ENCODE data around the gene FAM149A. TPM values are rescaled to one million over a fixed set of nuclear protein-coding genes. Genes with fewer than 3 reads are reported as not detected.

Gene FAM149A
- total and polyA plus RNA-seq, 2 donors (not counting 1 experiment from before 2014, with no cell fraction given), result 0.12 TPM; not detected in 1

DNA sequence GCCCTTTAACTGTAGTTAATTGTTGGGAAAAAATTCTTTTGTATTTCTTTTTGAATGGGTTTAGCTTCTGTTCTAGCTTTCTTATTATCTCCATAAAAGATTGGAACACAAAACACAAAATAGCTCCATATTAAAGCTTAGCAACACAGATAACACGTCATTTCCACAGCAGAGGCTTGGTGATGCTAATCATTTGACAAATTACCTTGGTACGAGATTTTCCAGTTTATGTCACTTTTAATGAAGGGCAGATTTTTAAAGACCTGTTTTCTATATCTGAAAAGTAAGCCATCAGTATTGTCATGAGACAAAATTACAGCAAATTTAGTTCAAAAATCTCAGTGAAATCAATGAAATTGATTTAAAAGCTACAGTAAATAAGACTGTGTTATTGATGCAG lies 27.4 kb downstream of the FAM149A start:
- CTCF ChIA-PET, result interaction anchor here (1.3 kb wide), 1 partner anchor 70 kb away, joined by 3 read pairs; no protein-coding TSS in a partner anchor
- Mint-ChIP-seq H3K4me1 (peaks cover 8% of the 10 kb centered on the region), H3K27ac (no peak overlapping the region), H3K4me3 (no peak overlapping the region), H3K27me3 (peaks cover 7% of the 10 kb centered on the region), H3K9me3 (ENCODE audit: insufficient read depth) (no peaks in the 10 kb centered on the region)
- Histone ChIP-seq H3K36me3 (replicated peaks in 1 of 2; ENCODE audit: control extremely low read depth in 1 of 2, control insufficient read depth in 1 of 2, extremely low read depth in 1 of 2, insufficient read depth in 2 of 2, low read length in 1 of 2) (no peaks in the 10 kb centered on the region), H2AFZ (ENCODE audit: insufficient read depth, low read depth, low read length, poor library complexity, severe bottlenecking) (no peak overlapping the region), H3K9ac (ENCODE audit: low read length) (no peak overlapping the region), H3K27me3 (replicated peaks in 1 of 4; ENCODE audit: control extremely low read depth in 1 of 4, control insufficient read depth in 3 of 4, insufficient read depth in 4 of 4, low read length in 3 of 4) (peaks cover 0 to 5% (median 2%) of the 10 kb centered on the region in 4 experiments), H4K20me1 (ENCODE audit: control insufficient read depth, insufficient read depth, low read length, poor library complexity, severe bottlenecking) (no peaks in the 10 kb centered on the region), H3K4me3 (ENCODE audit: control extremely low read depth in 1 of 5, extremely low read depth in 1 of 5, insufficient read depth in 1 of 5, low read depth in 2 of 5, low read length in 4 of 5) (no peak overlapping the region), H3K4me1 (ENCODE audit: control insufficient read depth in 2 of 2, insufficient read depth in 2 of 2, low read length in 2 of 2) (peaks cover 0 to 7% of the 10 kb centered on the region in 2 donors), H3K79me2 (ENCODE audit: control insufficient read depth, insufficient read depth, low read length) (no peaks in the 10 kb centered on the region), H3K4me2 (replicated peaks; ENCODE audit: low read depth, low read length, poor library complexity, severe bottlenecking) (no peak overlapping the region), H3K27ac (ENCODE audit: low read length in 2 of 2) (no peak overlapping the region), H3K9me3 (ENCODE audit: control extremely low read depth in 1 of 3, control insufficient read depth in 2 of 3, insufficient read depth in 1 of 3, low read length in 2 of 3) (no peaks in the 10 kb centered on the region)
- DNase-seq (no peak), ATAC-seq (ENCODE audit: low read depth) (no peak)
- intact Hi-C loops (cut with micrococcal nuclease), result no loop called here
- POLR2A ChIA-PET, result no interaction called here
- WGBS (ENCODE audit: insufficient coverage), result no CpG with 5 or more reads among the region's 2 CpGs
- TF ChIP-seq EZH2 (IDR thresholded peaks at IDR 0.05; ENCODE audit: borderline replicate concordance, insufficient read depth, low read depth, low read length, poor library complexity, severe bottlenecking) (no peak), CTCF (IDR thresholded peaks at IDR 0.05) (no peak)

GRCh38 chr4:186132577-186133242 lies 28.2 kb downstream of the FAM149A start:
- peaks cover 8% of the 10 kb centered on the region for H3K4me1 Mint-ChIP-seq
- no peaks in the 10 kb centered on the region for H3K9me3 Mint-ChIP-seq (ENCODE audit: insufficient read depth)
- intact Hi-C loops (cut with micrococcal nuclease), result no loop called here
- H3K27me3 Mint-ChIP-seq, result peaks cover 7% of the 10 kb centered on the region
- ChIA-PET CTCF (interaction anchor here (1.3 kb wide), 1 partner anchor 69 kb away, joined by 3 read pairs; no protein-coding TSS in a partner anchor), POLR2A (no interaction called here)
- H3K4me3 Mint-ChIP-seq, result no peak overlapping the region
- no peaks in the 10 kb centered on the region for H3K9me3 ChIP-seq (ENCODE audit: control extremely low read depth in 1 of 3, control insufficient read depth in 2 of 3, insufficient read depth in 1 of 3, low read length in 2 of 3)
- H3K4me3 ChIP-seq (ENCODE audit: control extremely low read depth in 1 of 5, extremely low read depth in 1 of 5, insufficient read depth in 1 of 5, low read depth in 2 of 5, low read length in 4 of 5), result no peak overlapping the region
- H3K36me3 ChIP-seq (replicated peaks in 1 of 2; ENCODE audit: control extremely low read depth in 1 of 2, control insufficient read depth in 1 of 2, extremely low read depth in 1 of 2, insufficient read depth in 2 of 2, low read length in 1 of 2), result no peaks in the 10 kb centered on the region
- 82% methylated on average over 1 of the region's 4 CpGs for whole genome bisulfite sequencing (ENCODE audit: insufficient coverage)
- H4K20me1 ChIP-seq (ENCODE audit: control insufficient read depth, insufficient read depth, low read length, poor library complexity, severe bottlenecking), result no peaks in the 10 kb centered on the region
- ATAC-seq (ENCODE audit: low read depth), result no peak
- no peak for DNase-seq
- peaks cover 0 to 5% (median 2%) of the 10 kb centered on the region in 4 experiments for H3K27me3 ChIP-seq (replicated peaks in 1 of 4; ENCODE audit: control extremely low read depth in 1 of 4, control insufficient read depth in 3 of 4, insufficient read depth in 4 of 4, low read length in 3 of 4)
- TF ChIP-seq CTCF (IDR thresholded peaks at IDR 0.05) (no peak), EZH2 (IDR thresholded peaks at IDR 0.05; ENCODE audit: borderline replicate concordance, insufficient read depth, low read depth, low read length, poor library complexity, severe bottlenecking) (no peak)
- H3K4me2 ChIP-seq (replicated peaks; ENCODE audit: low read depth, low read length, poor library complexity, severe bottlenecking), result no peak overlapping the region
- H3K79me2 ChIP-seq (ENCODE audit: control insufficient read depth, insufficient read depth, low read length), result no peaks in the 10 kb centered on the region
- H3K4me1 ChIP-seq (ENCODE audit: control insufficient read depth in 2 of 2, insufficient read depth in 2 of 2, low read length in 2 of 2), result peaks cover 0 to 7% of the 10 kb centered on the region in 2 donors
- H3K9ac ChIP-seq (ENCODE audit: low read length), result no peak overlapping the region
- H3K27ac ChIP-seq (ENCODE audit: low read length in 2 of 2), result no peak overlapping the region
- no peak overlapping the region for H2AFZ ChIP-seq (ENCODE audit: insufficient read depth, low read depth, low read length, poor library complexity, severe bottlenecking)
- H3K27ac Mint-ChIP-seq, result no peak overlapping the region

Data from B cell (primary cell).